Measurements from ENCODE around the gene PIEZO1. TPM values are rescaled to one million over a fixed set of nuclear protein-coding genes. Genes with fewer than 3 reads are reported as not detected.
A peak's percentile ranks its signal among the peaks of the same experiment; 100 is the strongest.

Gene PIEZO1
- total RNA-seq, 1 experiment from 2014 or later: 224 TPM

DNA sequence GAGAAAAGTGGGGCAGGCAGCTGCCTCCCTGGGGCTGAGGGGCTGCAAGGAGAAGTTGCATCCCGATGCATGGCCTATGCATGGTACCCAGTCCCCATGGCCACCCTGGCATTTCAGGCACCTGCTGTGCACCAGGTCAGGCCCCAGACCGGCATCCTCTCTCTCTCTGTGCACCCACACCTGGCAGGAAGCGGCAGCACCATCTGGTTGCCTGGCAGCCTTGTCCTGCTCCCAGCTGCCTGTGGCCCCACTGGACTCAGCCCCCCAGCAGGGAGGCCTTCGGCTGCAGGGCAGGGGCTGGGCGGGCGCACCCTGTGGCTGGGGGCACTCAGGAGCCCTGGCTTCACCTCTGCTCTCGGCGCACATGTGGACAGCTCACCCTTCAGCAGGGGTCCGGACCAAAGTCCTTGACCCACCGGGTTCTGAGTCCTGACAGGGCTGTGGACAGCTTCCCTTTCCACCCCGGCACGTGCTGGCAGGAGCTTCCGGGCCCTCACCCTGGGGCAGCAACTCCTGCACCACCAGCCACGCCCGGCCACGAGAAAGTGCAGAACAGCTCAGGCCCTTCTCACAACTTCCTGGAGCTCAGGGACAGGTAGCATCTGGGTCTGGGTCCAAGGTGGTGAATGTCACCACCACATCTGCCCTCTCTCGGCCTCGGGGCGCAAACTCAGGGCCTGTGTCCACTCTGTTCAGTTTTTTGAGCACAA, 42.0 kb downstream of the PIEZO1 start:
- no peak overlapping the region for H3K4me2 ChIP-seq (ENCODE audit: low read length)
- intact Hi-C loops (cut with micrococcal nuclease): no loop called here
- no peaks in the 10 kb centered on the region for H3K27me3 ChIP-seq (ENCODE audit: insufficient read depth, low read length)
- H3K9me2 ChIP-seq (ENCODE audit: insufficient read depth): no peaks in the 10 kb centered on the region
- ChIA-PET CTCF (interaction anchor here (0.6 to 0.9 kb wide), 2 partner anchors 67 to 69 kb away, joined by 3 read pairs; partner anchors contain the start of gene APRT), RAD21 (ENCODE audit: low non-redundant PET in 1 of 2, low total read pairs in 2 of 2, uncharacterized antibody in 2 of 2, unreplicated experiment in 2 of 2) (no interaction called here), POLR2A (no interaction called here)
- no peaks in the 10 kb centered on the region for H3K9me3 ChIP-seq (ENCODE audit: control insufficient read depth in 1 of 2, insufficient read depth in 1 of 2, low read depth in 1 of 2, low read length in 2 of 2)
- DNase-seq (ENCODE audit: low read depth, low spot score): no peak
- H3K36me3 ChIP-seq (ENCODE audit: control insufficient read depth in 1 of 2, insufficient read depth in 2 of 2, low read length in 2 of 2): peaks cover 6 to 38% of the 10 kb centered on the region in 2 experiments; a peak in 2 of 4 replicates
- no TSS peak for BruUV-seq (replicated peaks)
- no peak overlapping the region for H3K4me3 ChIP-seq (replicated peaks in 1 of 2; ENCODE audit: low read depth in 1 of 2, low read length in 2 of 2)
- H4K20me1 ChIP-seq (ENCODE audit: insufficient read depth): peaks cover 10% of the 10 kb centered on the region; the same call in 1 of the 2 replicates
- H3K4me1 ChIP-seq (ENCODE audit: control insufficient read depth in 1 of 2, insufficient read depth in 2 of 2, low read length in 2 of 2): peaks cover 0 to 11% of the 10 kb centered on the region in 2 experiments; a peak in 2 of 4 replicates
- ATAC-seq: no peak
- H3K9ac ChIP-seq (ENCODE audit: low read length): no peak overlapping the region
- H3K27ac ChIP-seq (ENCODE audit: low read depth, low read length): peak overlapping the region; percentile 30; the same call in 1 of the 2 replicates
- no peak for TF ChIP-seq YY1 (IDR thresholded peaks at IDR 0.05; ENCODE audit: extremely low read depth, insufficient replicate concordance, low read depth, low read length)
- H2AFZ ChIP-seq (ENCODE audit: low read depth, low read length, poor library complexity, severe bottlenecking): no peak overlapping the region
- peaks cover 54% of the 10 kb centered on the region for H3K79me2 ChIP-seq (ENCODE audit: insufficient read depth, low read length)

DNA sequence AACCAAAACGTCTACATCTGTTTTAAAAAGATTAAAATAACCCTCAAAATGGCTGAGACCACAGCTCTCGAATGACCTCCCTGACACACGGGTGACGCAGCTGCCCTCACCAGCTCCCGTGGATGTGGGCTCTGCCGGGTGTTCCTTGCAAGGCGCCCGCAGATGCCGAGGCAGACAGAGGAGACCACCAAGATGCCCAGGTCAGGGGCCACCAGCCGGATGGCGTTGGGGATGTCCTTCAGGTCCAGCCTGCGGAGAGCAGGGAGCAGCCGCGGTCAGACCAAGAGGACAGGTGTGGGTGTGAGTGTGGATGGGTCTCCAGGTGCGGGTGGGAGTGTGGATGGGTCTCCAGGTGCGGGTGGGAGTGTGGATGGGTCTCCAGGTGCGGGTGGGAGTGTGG, 43.7 kb downstream of the PIEZO1 start:
- H3K4me2 ChIP-seq (ENCODE audit: low read length): no peak overlapping the region
- TF ChIP-seq, protein P1, sequence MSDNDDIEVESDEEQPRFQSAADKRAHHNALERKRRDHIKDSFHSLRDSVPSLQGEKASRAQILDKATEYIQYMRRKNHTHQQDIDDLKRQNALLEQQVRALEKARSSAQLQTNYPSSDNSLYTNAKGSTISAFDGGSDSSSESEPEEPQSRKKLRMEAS (IDR thresholded peaks at IDR 0.05): no peak
- TF ChIP-seq SRF (IDR thresholded peaks at IDR 0.05; ENCODE audit: low read depth): no peak
- TF ChIP-seq POLR2AphosphoS5 (IDR thresholded peaks at IDR 0.05; ENCODE audit: low read depth, low read length): no peak
- TF ChIP-seq EZH2 (IDR thresholded peaks at IDR 0.05): no peak
- no peak for TF ChIP-seq ZNF274 (IDR thresholded peaks at IDR 0.05; ENCODE audit: low read depth, low read length)
- no peaks in the 10 kb centered on the region for H3K27me3 ChIP-seq (ENCODE audit: insufficient read depth, low read length)
- RAD21 ChIA-PET (ENCODE audit: low non-redundant PET in 1 of 2, low total read pairs in 2 of 2, uncharacterized antibody in 2 of 2, unreplicated experiment in 2 of 2): no interaction called here
- H4K20me1 ChIP-seq (ENCODE audit: insufficient read depth): peaks cover 5% of the 10 kb centered on the region; the same call in 1 of the 2 replicates
- no TSS peak for BruUV-seq (replicated peaks)
- H3K4me1 ChIP-seq (ENCODE audit: control insufficient read depth in 1 of 2, insufficient read depth in 2 of 2, low read length in 2 of 2): peaks cover 0 to 14% of the 10 kb centered on the region in 2 experiments; a peak in 1 of 4 replicates
- CTCF ChIA-PET: no interaction called here
- H3K4me3 ChIP-seq (replicated peaks in 1 of 2; ENCODE audit: low read depth in 1 of 2, low read length in 2 of 2): no peak overlapping the region
- H3K9ac ChIP-seq (ENCODE audit: low read length): no peak overlapping the region
- ATAC-seq (no peak), DNase-seq (ENCODE audit: low read depth, low spot score) (no peak)
- POLR2A ChIA-PET: no interaction called here
- no peak overlapping the region for H2AFZ ChIP-seq (ENCODE audit: low read depth, low read length, poor library complexity, severe bottlenecking)
- H3K79me2 ChIP-seq (ENCODE audit: insufficient read depth, low read length): peaks cover 45% of the 10 kb centered on the region
- intact Hi-C loops (cut with micrococcal nuclease): no loop called here
- H3K9me3 ChIP-seq (ENCODE audit: control insufficient read depth in 1 of 2, insufficient read depth in 1 of 2, low read depth in 1 of 2, low read length in 2 of 2): no peaks in the 10 kb centered on the region
- no peaks in the 10 kb centered on the region for H3K9me2 ChIP-seq (ENCODE audit: insufficient read depth)
- H3K36me3 ChIP-seq (ENCODE audit: control insufficient read depth in 1 of 2, insufficient read depth in 2 of 2, low read length in 2 of 2): peaks cover 6 to 41% of the 10 kb centered on the region in 2 experiments; a peak in 2 of 4 replicates
- H3K27ac ChIP-seq (ENCODE audit: low read depth, low read length): no peak overlapping the region

Data from HCT116 (cell line).